Astrocyte (in vitro differentiated cells and primary cell): ENCODE data around the gene RBP5. TPM values are rescaled to one million over a fixed set of nuclear protein-coding genes. Genes with fewer than 3 reads are reported as not detected.

ENCODE experiments used
- DNase-seq: peaks from one replicate; pipeline ENCODE4 v3.0.0-alpha.2; 2010; ENCODE audit warnings: low read depth
- FAIRE-seq: peaks from 2 replicates; lab custom pipeline; 2011; peaks lifted over from hg19 to GRCh38; lab: Jason Lieb, UNC
- H2AFZ ChIP-seq: 2 replicates; pipeline ENCODE4 v1.6.0; 2012; ENCODE audit warnings: low read depth, low read length, inconsistent platforms
- H3K27ac ChIP-seq: 2 replicates; pipeline ENCODE4 v1.5.1; 2011; ENCODE audit warnings: low read depth, low read length, inconsistent platforms
- H3K27me3 ChIP-seq: 2 replicates; pipeline ENCODE4 v1.6.0; 2011; ENCODE audit warnings: low read length, inconsistent platforms; ENCODE audit not compliant: insufficient read depth
- H3K36me3 ChIP-seq: 2 replicates; pipeline ENCODE4 v1.5.1; 2011; ENCODE audit warnings: low read length, inconsistent platforms; ENCODE audit not compliant: insufficient read depth
- H3K4me1 ChIP-seq: 2 replicates; pipeline ENCODE4 v1.5.1; 2011; ENCODE audit warnings: low read length, inconsistent platforms; ENCODE audit not compliant: insufficient read depth
- H3K4me2 ChIP-seq: 2 replicates; pipeline ENCODE4 v1.6.0; 2012; ENCODE audit warnings: low read length, inconsistent platforms
- H3K4me3 ChIP-seq: 2 replicates; pipeline ENCODE4 v1.5.1; 2011; ENCODE audit warnings: low read depth, mild to moderate bottlenecking, low read length, inconsistent platforms; ENCODE audit not compliant: insufficient read depth
- H3K79me2 ChIP-seq: 2 replicates; pipeline ENCODE4 v1.6.0; 2012; ENCODE audit warnings: mild to moderate bottlenecking, low read length, inconsistent platforms; ENCODE audit not compliant: insufficient read depth
- H3K9ac ChIP-seq: 2 replicates; pipeline ENCODE4 v1.6.0; 2012; ENCODE audit warnings: mild to moderate bottlenecking, low read length, inconsistent platforms
- H3K9me3 ChIP-seq: 2 replicates; pipeline ENCODE4 v1.5.1; 2012; ENCODE audit warnings: low read depth, mild to moderate bottlenecking, low read length, inconsistent platforms; ENCODE audit not compliant: insufficient read depth
- H4K20me1 ChIP-seq: 2 replicates; pipeline ENCODE4 v1.6.0; 2012; ENCODE audit warnings: low read length, inconsistent platforms; ENCODE audit not compliant: insufficient read depth
- H3K27ac Mint-ChIP-seq: one replicate; pipeline ENCODE4 v1.8.0; 2021; ENCODE audit warnings: mild to moderate bottlenecking, mixed read lengths; ENCODE audit not compliant: unreplicated experiment
- H3K27me3 Mint-ChIP-seq: one replicate; pipeline ENCODE4 v1.8.0; 2021; ENCODE audit warnings: low read depth, mixed read lengths; ENCODE audit not compliant: unreplicated experiment
- H3K36me3 Mint-ChIP-seq: one replicate; pipeline ENCODE4 v1.8.0; 2021; ENCODE audit warnings: low read depth, mixed read lengths; ENCODE audit not compliant: unreplicated experiment
- H3K4me1 Mint-ChIP-seq: one replicate; pipeline ENCODE4 v1.8.0; 2021; ENCODE audit warnings: low read depth, mixed read lengths; ENCODE audit not compliant: unreplicated experiment
- H3K4me3 Mint-ChIP-seq: one replicate; pipeline ENCODE4 v1.8.0; 2021; ENCODE audit warnings: mild to moderate bottlenecking, moderate library complexity, mixed read lengths; ENCODE audit not compliant: unreplicated experiment
- H3K9me3 Mint-ChIP-seq: one replicate; pipeline ENCODE4 v1.8.0; 2021; ENCODE audit warnings: mild to moderate bottlenecking, mixed read lengths; ENCODE audit not compliant: unreplicated experiment
- CTCF ChIP-seq: IDR thresholded peaks from 2 replicates; pipeline ENCODE4 v1.5.1; 2011; ENCODE audit warnings: low read depth, mild to moderate bottlenecking, inconsistent platforms, low read length, moderate library complexity; ENCODE audit not compliant: insufficient read depth
- EZH2 ChIP-seq: IDR thresholded peaks from 2 replicates; pipeline ENCODE4 v1.6.1; 2012; ENCODE audit warnings: mild to moderate bottlenecking, low read length, inconsistent platforms; ENCODE audit not compliant: insufficient read depth
- total RNA-seq: library from RNA; stranded (reverse); gene quantifications from 2 replicates; pipeline ENCODE4 v1.2.1, GENCODE V29; 2021

Gene RBP5
- total RNA-seq, 1 donor from 2014 or later, result not detected

DNA sequence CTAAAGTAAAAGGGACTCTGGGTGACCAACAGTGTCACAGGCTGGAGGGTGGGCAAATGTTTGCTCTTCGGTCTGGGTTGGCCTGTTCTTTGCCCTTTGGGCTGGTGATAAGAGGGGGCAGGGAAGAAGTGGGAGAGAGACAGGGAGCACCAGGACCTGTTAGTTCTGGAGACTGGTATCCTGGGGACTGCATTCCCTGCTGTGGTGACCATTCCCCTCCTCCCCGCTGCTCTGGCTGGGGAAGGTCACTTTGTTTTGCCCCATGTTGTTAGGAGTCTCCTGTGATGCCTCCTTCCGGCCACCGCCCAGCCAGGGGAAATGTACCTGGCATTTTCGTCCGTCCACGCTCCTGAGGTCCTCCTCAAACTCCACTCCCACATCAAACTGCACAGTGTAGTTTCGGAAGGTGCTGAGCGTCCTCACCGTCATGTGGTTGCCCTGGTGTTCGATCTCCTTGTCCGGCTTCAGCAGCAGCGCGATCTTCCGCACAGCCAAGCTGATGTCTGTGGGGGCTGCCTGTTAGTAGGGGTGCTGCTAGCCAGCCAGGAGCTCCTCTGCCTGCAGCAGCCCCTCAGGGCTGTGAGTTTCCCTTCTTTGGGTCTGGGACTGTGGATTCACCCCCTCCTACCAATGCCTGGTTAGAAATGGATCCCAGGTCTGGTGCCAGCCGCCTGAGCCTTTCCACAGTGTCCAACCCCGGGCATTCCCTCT is 618 bp downstream of the RBP5 start:
- DNase-seq (no peak), FAIRE-seq (no peak)
- Histone ChIP-seq H3K4me3 (no peak overlapping the region), H3K27ac (no peak overlapping the region), H3K27me3 (peaks cover 4% of the 10 kb centered on the region), H3K4me1 (peaks cover 12% of the 10 kb centered on the region), H3K36me3 (no peaks in the 10 kb centered on the region), H4K20me1 (peaks cover 13% of the 10 kb centered on the region), H3K79me2 (no peaks in the 10 kb centered on the region), H3K4me2 (no peak overlapping the region), H3K9me3 (no peaks in the 10 kb centered on the region), H2AFZ (no peak overlapping the region), H3K9ac (no peak overlapping the region)
- Mint-ChIP-seq H3K4me1 (peaks cover 2% of the 10 kb centered on the region), H3K27me3 (peaks cover 38% of the 10 kb centered on the region), H3K27ac (no peak overlapping the region), H3K9me3 (no peaks in the 10 kb centered on the region), H3K36me3 (peaks cover under 1% of the 10 kb centered on the region), H3K4me3 (no peak overlapping the region)
- TF ChIP-seq CTCF (no peak), EZH2 (no peak)

- peaks cover 42% of the 10 kb centered on the region for H3K27me3 Mint-ChIP-seq
- no peak for TF ChIP-seq CTCF
- no peak for TF ChIP-seq EZH2
- H3K4me2 ChIP-seq, result no peak overlapping the region
- FAIRE-seq (no peak), DNase-seq (no peak)
- H3K36me3 ChIP-seq, result no peaks in the 10 kb centered on the region
- no peak overlapping the region for H2AFZ ChIP-seq
- H3K4me1 Mint-ChIP-seq, result no peaks in the 10 kb centered on the region
- H3K4me3 Mint-ChIP-seq, result no peak overlapping the region
- no peaks in the 10 kb centered on the region for H3K36me3 Mint-ChIP-seq
- H3K4me3 ChIP-seq, result no peak overlapping the region
- H3K27ac Mint-ChIP-seq, result no peak overlapping the region
- H3K9ac ChIP-seq, result no peak overlapping the region
- peaks cover 9% of the 10 kb centered on the region for H3K4me1 ChIP-seq
- H3K9me3 Mint-ChIP-seq, result no peaks in the 10 kb centered on the region
- no peaks in the 10 kb centered on the region for H3K9me3 ChIP-seq
- no peaks in the 10 kb centered on the region for H3K79me2 ChIP-seq
- peaks cover 4% of the 10 kb centered on the region for H3K27me3 ChIP-seq
- no peak overlapping the region for H3K27ac ChIP-seq
- no peaks in the 10 kb centered on the region for H4K20me1 ChIP-seq
Observed at GRCh38 chr12:7125632-7126227, 3.0 kb downstream of the RBP5 start.

DNA sequence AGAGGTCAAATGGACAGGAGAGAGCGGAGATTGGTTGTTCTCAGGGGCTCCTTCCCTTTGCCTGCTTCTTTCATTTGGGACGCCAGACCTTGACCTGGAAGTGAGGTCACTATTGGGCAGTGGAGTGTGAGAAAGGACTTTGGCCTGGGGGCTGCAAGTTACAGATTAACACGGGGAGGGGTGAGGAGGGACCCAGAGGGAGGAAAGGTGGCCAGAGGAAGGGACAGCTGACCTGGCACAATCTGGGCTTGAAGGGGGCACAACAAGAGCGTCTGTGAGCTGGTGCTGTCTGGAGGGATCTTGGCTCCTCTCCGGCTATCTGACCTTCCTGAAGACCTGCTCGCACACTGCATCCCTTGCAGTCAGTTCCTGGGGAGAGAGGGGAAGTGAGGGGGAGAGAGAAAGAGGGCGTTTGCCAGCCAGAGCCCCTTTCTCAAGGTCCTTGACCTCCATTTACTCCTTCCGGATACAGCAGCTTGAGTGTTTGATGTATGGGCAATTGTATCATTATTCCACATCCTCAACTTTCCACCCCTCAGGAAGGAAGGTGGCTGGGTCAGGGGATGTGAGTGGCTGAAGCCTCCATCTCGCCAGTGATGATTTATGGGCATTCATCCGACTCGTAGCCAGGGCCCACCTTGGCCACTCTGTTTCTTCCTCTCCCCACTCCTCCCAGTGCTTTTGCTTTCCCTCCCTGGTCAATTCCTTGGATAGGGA is 4.7 kb downstream of the RBP5 start:
- Histone ChIP-seq H3K27me3 (peaks cover 4% of the 10 kb centered on the region), H3K9me3 (no peaks in the 10 kb centered on the region), H3K4me3 (no peak overlapping the region), H4K20me1 (no peaks in the 10 kb centered on the region), H3K9ac (no peak overlapping the region), H3K36me3 (no peaks in the 10 kb centered on the region), H3K27ac (no peak overlapping the region), H2AFZ (no peak overlapping the region), H3K4me1 (no peaks in the 10 kb centered on the region), H3K79me2 (no peaks in the 10 kb centered on the region), H3K4me2 (no peak overlapping the region)
- Mint-ChIP-seq H3K27ac (no peak overlapping the region), H3K4me3 (no peak overlapping the region), H3K9me3 (no peaks in the 10 kb centered on the region), H3K36me3 (no peaks in the 10 kb centered on the region), H3K27me3 (peaks cover 40% of the 10 kb centered on the region), H3K4me1 (no peaks in the 10 kb centered on the region)
- TF ChIP-seq EZH2, result no peak
- no peak for TF ChIP-seq CTCF
- FAIRE-seq, result no peak
- DNase-seq, result no peak
